SK-N-SH (cell line): Measurements from ENCODE around the gene FRMPD4.

Experiments used
- CTCF ChIP-seq: fragments of 200-600 bp; sonication (generic); IDR thresholded peaks from 2 replicates; pipeline ENCODE4 v1.6.1; 2017; ENCODE audit warnings: antibody characterized with exemption, mild to moderate bottlenecking, moderate library complexity
- NRF1 ChIP-seq: IDR thresholded peaks from 2 replicates; pipeline ENCODE4 v1.6.1; 2012; ENCODE audit warnings: low read depth, mild to moderate bottlenecking, low read length
- TAF1 ChIP-seq: IDR thresholded peaks from 2 replicates; pipeline ENCODE4 v1.6.1; 2012; ENCODE audit warnings: low read depth, mild to moderate bottlenecking, low read length, moderate library complexity, borderline replicate concordance

DNA sequence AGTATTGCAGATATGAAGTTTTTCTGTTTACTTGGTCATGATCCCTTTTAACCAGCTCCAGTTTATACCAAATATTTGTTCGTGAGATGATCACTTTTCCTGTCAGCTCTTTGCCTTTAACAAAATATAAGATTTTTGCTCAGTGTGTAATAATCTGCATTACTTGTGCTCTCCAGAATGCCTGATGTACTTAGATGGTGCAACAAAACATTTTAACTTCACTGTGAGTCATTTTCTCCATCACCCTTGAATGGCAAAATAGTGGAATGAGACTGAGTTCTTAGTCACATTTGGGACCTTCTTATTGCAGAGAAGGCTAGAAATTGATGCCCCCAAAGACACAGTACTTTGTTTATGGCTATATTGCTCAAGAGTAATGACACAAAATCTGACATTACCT, 252.0 kb downstream of the FRMPD4 start:
- no peak for TF ChIP-seq CTCF
- no peak for TF ChIP-seq TAF1
- no peak for TF ChIP-seq NRF1
